Heart left ventricle (tissue), 16 donors: ENCODE results near the gene NANOS1. TPM values are rescaled to one million over a fixed set of nuclear protein-coding genes. Genes with fewer than 3 reads are reported as not detected.

Source experiments
- ATAC-seq, 4 donors: fragments of 200-7000 bp; cut with Tn5 transposase; one replicate each; pipeline ENCODE4 v1.9.1; 2020 to 2022; ENCODE audit warnings: moderate library complexity in 4 of 4, mild to moderate bottlenecking in 3 of 4, moderate number of reproducible peaks in 1 of 4
- DNase-seq, 5 donors: peaks; one replicate each; pipeline ENCODE4 v3.0.0-alpha.2; 2020
- H3K27ac ChIP-seq, 12 donors: fragments of 200-600 bp; sonication (generic) in 4 of 12; one replicate each; pipeline versions ENCODE4 v1.5.0 to v1.8.0; 2016 to 2022; ENCODE audit warnings: mild to moderate bottlenecking in 2 of 12
- H3K27me3 ChIP-seq, 9 donors: fragments of 200-600 bp; sonication (generic) in 2 of 9; one replicate each; pipeline versions ENCODE4 v1.5.1 to v1.8.0; 2016 to 2022; ENCODE audit warnings: mild to moderate bottlenecking in 3 of 9
- H3K36me3 ChIP-seq, 9 donors: fragments of 200-600 bp; sonication (generic) in 2 of 9; one replicate each; pipeline versions ENCODE4 v1.5.0 to v1.8.0; 2018 to 2022; ENCODE audit warnings: mild to moderate bottlenecking in 2 of 9
- H3K4me1 ChIP-seq, 12 donors: fragments of 200-600 bp; sonication (generic) in 4 of 12; one replicate each; pipeline versions ENCODE4 v1.5.0 to v1.8.0; 2016 to 2022; ENCODE audit warnings: mild to moderate bottlenecking in 3 of 12
- H3K4me3 ChIP-seq, 12 donors: fragments of 200-600 bp; sonication (generic) in 4 of 12; one replicate each; pipeline versions ENCODE4 v1.5.0 to v1.8.0; 2017 to 2022; ENCODE audit warnings: mild to moderate bottlenecking in 9 of 12, moderate library complexity in 4 of 12
- H3K9me3 ChIP-seq, 12 donors: fragments of 200-600 bp; sonication (generic) in 4 of 12; one replicate each; pipeline versions ENCODE4 v1.5.0 to v1.8.0; 2016 to 2022; ENCODE audit warnings: mild to moderate bottlenecking in 1 of 12
- POLR2A ChIP-seq, 2 donors: fragments of 450-650 bp; IDR thresholded peaks; one replicate each; pipeline ENCODE4 v1.6.1; 2017; ENCODE audit warnings: antibody characterized with exemption in 2 of 2, mild to moderate bottlenecking in 2 of 2, moderate library complexity in 2 of 2
- WGBS, 4 donors: extraction: QIAGEN DNeasy Blood & Tissue Kit in 2 of 4; methylation state at CpG; one replicate each; pipeline versions ENCODE4 v1.1.5 to v1.1.7; 2013 to 2018; 5-methylcytosine and 5-hydroxymethylcytosine counted together
- intact Hi-C, 10 donors: fragments of 100-400 bp; cut with DNase I; formaldehyde crosslinking; loops; one replicate each; pipeline versions ENCODE4 v1.11.1 to v1.14.2; 2022
- polyA plus RNA-seq, 2 donors: library from polyadenylated mRNA; stranded (reverse); fragments of 200-250 nt; gene quantifications; one replicate each; pipeline ENCODE4 v1.2.3, GENCODE V29; 2013
- total RNA-seq, 9 donors: library from RNA; depleted of rRNA in 2 of 9; stranded (reverse); fragments of >200 nt in 2 of 9; fragmentation: NEBNext Ultra II Directional in 3 of 9; extraction: Animal tissue kit (Norgen Biotek cat#: 25700) in 3 of 9; gene quantifications; one replicate each; pipeline versions ENCODE4 v1.1.0 to v1.2.4, GENCODE V29; 2016 to 2023
- TF ChIP-seq, protein P1 (sequence below), 12 donors: fragments of 200-600 bp; sonication (generic) in 4 of 12; IDR thresholded peaks; one replicate each; pipeline versions ENCODE4 v1.5.0 to v1.8.0; 2018 to 2022; ENCODE audit warnings: antibody characterized with exemption in 12 of 12, mild to moderate bottlenecking in 5 of 12
- donor health status: ischemic (EF 13 %, LVEDD 7.1; RV severe dilation, severe dysfunction).
- donor health status: healthy with polysubstance abuse.
- donor health status: DM: no; HTN: yes; CAD: no.
- donor health status: DM: no; HTN: no; CAD: no.
- donor health status: ischemic (EF 25% LVEDD 6.9; RV normal size, moderate dysfunction).
- donor health status: ischemic (EF 25% LVEDD 5.7; RV mildly dilated, moderate dysfunction).
- donor health status: healthy.
- donor health status: DM: yes; HTN: yes; CAD: no.
- donor health status: ischemic (EF 35%, LVEDD 5.7; RV mildly dilated, moderate dysfunction).
- donor health status: nonischemic (EF 11% LVEDD 7.7; RV severe dilation, severe dysfunction).
- donor health status: DM: yes; HTN: yes; CAD: no.
- donor health status: PGD.
- donor health status: ischemic (EF 29% LVEDD 5.4; RV normal size, mild dysfunction).
- donor health status: nonischemic (EF 23%, LVEDD 6.1; RV moderate dilation, normal function).

The NANOS1 gene
- total and polyA plus RNA-seq, 11 donors: 3.3 to 41.4 (median 8.8) TPM

DNA sequence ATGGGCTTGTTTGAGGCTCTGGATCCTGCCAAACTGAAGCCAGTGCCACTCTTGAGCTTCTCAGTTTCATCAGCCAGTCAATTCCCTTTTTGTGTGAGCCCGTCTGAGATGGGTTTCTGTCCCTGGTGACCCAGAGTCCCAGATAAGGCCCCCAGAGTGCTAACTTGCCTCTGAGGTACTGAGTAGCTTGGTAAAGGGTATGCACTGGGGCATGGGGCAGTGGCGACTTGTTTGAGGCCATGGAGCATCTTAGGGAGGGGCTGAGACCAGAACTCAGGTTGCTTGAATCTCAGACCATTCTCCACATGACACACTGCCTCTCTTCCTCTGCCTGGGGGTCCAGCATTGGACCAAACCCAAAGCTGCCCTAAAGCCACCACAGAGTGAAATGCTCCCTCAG lies 35.2 kb upstream of the NANOS1 start:
- DNase-seq (no peak), ATAC-seq (no peak)
- no peak for TF ChIP-seq POLR2A (IDR thresholded peaks at IDR 0.05)
- TF ChIP-seq, protein P1, sequence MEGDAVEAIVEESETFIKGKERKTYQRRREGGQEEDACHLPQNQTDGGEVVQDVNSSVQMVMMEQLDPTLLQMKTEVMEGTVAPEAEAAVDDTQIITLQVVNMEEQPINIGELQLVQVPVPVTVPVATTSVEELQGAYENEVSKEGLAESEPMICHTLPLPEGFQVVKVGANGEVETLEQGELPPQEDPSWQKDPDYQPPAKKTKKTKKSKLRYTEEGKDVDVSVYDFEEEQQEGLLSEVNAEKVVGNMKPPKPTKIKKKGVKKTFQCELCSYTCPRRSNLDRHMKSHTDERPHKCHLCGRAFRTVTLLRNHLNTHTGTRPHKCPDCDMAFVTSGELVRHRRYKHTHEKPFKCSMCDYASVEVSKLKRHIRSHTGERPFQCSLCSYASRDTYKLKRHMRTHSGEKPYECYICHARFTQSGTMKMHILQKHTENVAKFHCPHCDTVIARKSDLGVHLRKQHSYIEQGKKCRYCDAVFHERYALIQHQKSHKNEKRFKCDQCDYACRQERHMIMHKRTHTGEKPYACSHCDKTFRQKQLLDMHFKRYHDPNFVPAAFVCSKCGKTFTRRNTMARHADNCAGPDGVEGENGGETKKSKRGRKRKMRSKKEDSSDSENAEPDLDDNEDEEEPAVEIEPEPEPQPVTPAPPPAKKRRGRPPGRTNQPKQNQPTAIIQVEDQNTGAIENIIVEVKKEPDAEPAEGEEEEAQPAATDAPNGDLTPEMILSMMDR (IDR thresholded peaks at IDR 0.05): no peak
- no peak overlapping the region for H3K4me3 ChIP-seq
- H3K36me3 ChIP-seq: no peaks in the 10 kb centered on the region
- no peaks in the 10 kb centered on the region for H3K4me1 ChIP-seq
- WGBS, 4 donors: 75 to 89% (median 84%) methylated on average over 1 to 2 of the region's 2 CpGs
- intact Hi-C loops: no loop called here
- no peak overlapping the region for H3K27ac ChIP-seq
- no peaks in the 10 kb centered on the region for H3K27me3 ChIP-seq
- H3K9me3 ChIP-seq: peaks cover 0 to 7% (median 0%) of the 10 kb centered on the region in 12 donors

DNA sequence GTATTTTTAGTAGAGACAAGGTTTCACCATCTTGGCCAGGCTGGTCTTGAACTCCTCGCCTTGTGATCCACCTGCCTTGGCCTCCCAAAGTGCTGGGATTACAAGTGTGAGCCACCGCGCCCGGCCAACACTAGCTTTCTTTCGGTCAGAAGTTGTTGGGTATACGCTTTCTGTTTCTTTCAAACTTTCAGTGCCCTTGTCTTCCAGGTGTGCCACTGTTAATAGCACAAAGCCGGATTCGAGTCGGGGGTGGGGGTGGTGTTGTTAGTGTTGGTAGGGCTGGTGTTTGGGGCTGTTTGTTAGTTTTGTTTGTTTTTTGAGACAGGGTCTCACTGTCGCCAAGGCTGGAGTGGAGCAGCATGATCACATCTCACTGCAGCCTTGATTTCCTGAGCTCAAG lies 33.8 kb upstream of the NANOS1 start:
- DNase-seq (no peak), ATAC-seq (no peak)
- Histone ChIP-seq H3K4me1 (no peaks in the 10 kb centered on the region), H3K36me3 (no peaks in the 10 kb centered on the region), H3K9me3 (no peaks in the 10 kb centered on the region), H3K4me3 (no peak overlapping the region), H3K27ac (no peak overlapping the region), H3K27me3 (no peaks in the 10 kb centered on the region)
- TF ChIP-seq POLR2A (IDR thresholded peaks at IDR 0.05): no peak
- TF ChIP-seq, protein P1 (IDR thresholded peaks at IDR 0.05): no peak
- 87 to 95% (median 89%) methylated on average over 10 of the region's 10 CpGs for WGBS, 4 donors
- intact Hi-C loops: no loop called here

DNA sequence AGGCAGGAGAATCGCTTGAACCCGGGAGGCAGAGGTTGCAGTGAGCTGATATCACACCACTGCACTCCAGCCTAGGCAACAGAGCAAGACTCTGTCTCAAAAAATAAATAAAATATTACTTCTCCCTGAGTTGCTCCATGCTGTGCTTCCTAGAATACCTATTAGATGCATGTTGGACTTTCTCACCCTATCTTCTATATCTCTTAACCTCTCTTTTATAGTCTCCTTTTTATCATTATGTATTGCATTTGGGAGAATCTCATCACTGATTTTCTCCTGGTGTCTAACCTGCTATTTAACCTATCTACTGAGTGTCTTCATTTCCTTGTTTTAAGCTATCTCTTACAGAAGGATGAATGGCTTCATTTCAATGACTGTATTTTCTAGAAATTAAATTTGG lies 32.1 kb upstream of the NANOS1 start:
- no peak for DNase-seq
- Histone ChIP-seq H3K4me1 (no peaks in the 10 kb centered on the region), H3K27ac (no peak overlapping the region), H3K4me3 (no peak overlapping the region), H3K36me3 (no peaks in the 10 kb centered on the region), H3K9me3 (no peaks in the 10 kb centered on the region), H3K27me3 (no peaks in the 10 kb centered on the region)
- 86 to 100% (median 92%) methylated on average over 2 of the region's 2 CpGs for WGBS, 4 donors
- intact Hi-C loops: no loop called here
- TF ChIP-seq, protein P1 (IDR thresholded peaks at IDR 0.05): no peak
- no peak for TF ChIP-seq POLR2A (IDR thresholded peaks at IDR 0.05)
- no peak for ATAC-seq

DNA sequence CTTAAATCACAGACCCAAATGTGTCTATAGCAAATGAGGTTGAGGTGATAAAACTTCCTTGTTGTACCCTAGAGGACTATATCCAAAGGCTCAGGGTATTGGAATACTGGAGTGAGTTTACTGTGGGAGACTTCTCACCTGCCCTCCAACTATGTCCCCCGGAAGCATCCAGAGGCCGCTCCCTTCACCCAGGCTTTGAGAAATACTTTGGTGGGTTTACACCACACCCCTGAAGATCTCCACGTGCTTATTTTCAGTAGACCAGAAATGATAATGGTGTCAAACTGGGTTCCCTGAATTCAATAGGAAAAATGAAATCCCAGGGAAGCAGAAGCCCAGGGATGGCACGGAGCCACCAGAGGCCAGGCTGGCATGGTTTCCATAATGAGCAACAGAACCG lies 31.3 kb upstream of the NANOS1 start:
- intact Hi-C loops: no loop called here
- no peaks in the 10 kb centered on the region for H3K4me1 ChIP-seq
- TF ChIP-seq POLR2A (IDR thresholded peaks at IDR 0.05): no peak
- TF ChIP-seq, protein P1 (IDR thresholded peaks at IDR 0.05): no peak
- H3K4me3 ChIP-seq: no peak overlapping the region
- DNase-seq: no peak
- no peak for ATAC-seq
- no peaks in the 10 kb centered on the region for H3K9me3 ChIP-seq
- no peaks in the 10 kb centered on the region for H3K27me3 ChIP-seq
- H3K36me3 ChIP-seq: no peaks in the 10 kb centered on the region
- 70 to 94% (median 92%) methylated on average over 5 of the region's 5 CpGs for WGBS, 4 donors
- no peak overlapping the region for H3K27ac ChIP-seq
